HepG2 (cell line): ENCODE measurements around the gene MRPL38. TPM values are rescaled to one million over a fixed set of nuclear protein-coding genes. Genes with fewer than 3 reads are reported as not detected.

Experiments
- ATAC-seq: fragments of 200-7000 bp; cut with Tn5 transposase; 3 replicates; pipeline ENCODE4 v1.9.1; 2020; ENCODE audit warnings: mild to moderate bottlenecking, moderate library complexity
- BruUV-seq: library from RNA; stranded (reverse); fragments of 400-500 nt; replicated peaks from 2 replicates; lab custom pipeline; 2021; lab: Mats Ljungman, UMichigan
- CTCF ChIA-PET: fragments of 300-600 bp; formaldehyde crosslinking; extraction: SDS; loops from one replicate; lab custom pipeline; 2021; ENCODE audit warnings: low total read pairs, inconsistent platforms, low intra/inter-chr PET ratio; lab: Yijun Ruan, JAX
- POLR2A ChIA-PET: fragments of 350-600 bp; sonication (Branson Sonifier 250); formaldehyde crosslinking; loops from one replicate; lab custom pipeline; 2020; ENCODE audit warnings: antibody characterized with exemption, inconsistent platforms; lab: Yijun Ruan, JAX
- DNase-seq: peaks from one replicate; pipeline ENCODE4 v3.0.0-alpha.2; 2015; ENCODE audit warnings: low spot score
- FAIRE-seq: peaks from 3 replicates; lab custom pipeline; 2011; peaks lifted over from hg19 to GRCh38; lab: Jason Lieb, UNC
- H2AFZ ChIP-seq: one replicate; pipeline ENCODE4 v1.6.1; 2011; ENCODE audit warnings: low read length, inconsistent platforms
- H3K27ac ChIP-seq: fragments of 300-600 bp; 3 replicates; pipeline ENCODE4 v1.8.0; 2011; ENCODE audit warnings: mixed run types, mild to moderate bottlenecking, mixed read lengths, low read length, inconsistent platforms; ENCODE audit not compliant: insufficient read depth; ENCODE audit errors: extremely low read length
- H3K27me3 ChIP-seq, 2 experiments: fragments of 200-600 bp in 1 of 2; 2 replicates in 1 of 2; 3 replicates in 1 of 2; pipeline versions ENCODE4 v1.6.0 to v1.8.0; 2011; ENCODE audit warnings: low read length in 2 of 2, mild to moderate bottlenecking in 2 of 2, moderate library complexity in 2 of 2, inconsistent platforms in 1 of 2; ENCODE audit not compliant: insufficient read depth in 2 of 2, control insufficient read depth in 1 of 2
- H3K36me3 ChIP-seq, 2 experiments: fragments of 200-600 bp in 1 of 2; replicated peaks in 1 of 2; 2 replicates in 1 of 2; 3 replicates in 1 of 2; pipeline versions ENCODE4 v1.5.1 to v1.8.0; 2011; ENCODE audit warnings: low read length in 2 of 2, inconsistent platforms in 1 of 2; ENCODE audit not compliant: insufficient read depth in 2 of 2, control insufficient read depth in 1 of 2
- H3K4me1 ChIP-seq: 2 replicates; pipeline ENCODE4 v1.5.1; 2012; ENCODE audit warnings: low read length, inconsistent platforms; ENCODE audit not compliant: insufficient read depth
- H3K4me2 ChIP-seq: 2 replicates; pipeline ENCODE4 v1.6.0; 2011; ENCODE audit warnings: low read depth, low read length, inconsistent platforms
- H3K4me3 ChIP-seq, 3 experiments: fragments of 200-600 bp in 1 of 3; sonication (generic), shearing (Covaris generic) in 1 of 3; replicated peaks in 1 of 3; 2 replicates each; pipeline ENCODE4 v1.5.1; 2011 to 2016; ENCODE audit warnings: low read length in 3 of 3, inconsistent platforms in 2 of 3, low read depth in 2 of 3, mild to moderate bottlenecking in 2 of 3, control low read depth in 1 of 3, mixed read lengths in 1 of 3; ENCODE audit not compliant: insufficient read depth in 1 of 3
- H3K79me2 ChIP-seq: one replicate; pipeline ENCODE4 v1.6.1; 2011; ENCODE audit warnings: low read length, inconsistent platforms; ENCODE audit not compliant: insufficient read depth
- H3K9ac ChIP-seq: 2 replicates; pipeline ENCODE4 v1.6.0; 2011; ENCODE audit warnings: mild to moderate bottlenecking, low read depth, low read length, inconsistent platforms; ENCODE audit not compliant: insufficient read depth
- H3K9me3 ChIP-seq: 2 replicates; pipeline ENCODE4 v1.5.1; 2012; ENCODE audit warnings: mild to moderate bottlenecking, low read length
- H4K20me1 ChIP-seq: 2 replicates; pipeline ENCODE4 v1.6.0; 2011; ENCODE audit warnings: inconsistent platforms, mild to moderate bottlenecking, low read length, moderate library complexity; ENCODE audit not compliant: insufficient read depth
- AGO1 ChIP-seq: fragments of 200-400 bp; formaldehyde crosslinking; IDR thresholded peaks from 2 replicates; pipeline ENCODE4 v1.6.1; 2017; ENCODE audit warnings: mild to moderate bottlenecking, low read depth, low read length, moderate library complexity; ENCODE audit not compliant: poor library complexity, severe bottlenecking
- AGO2 ChIP-seq: fragments of 200-400 bp; formaldehyde crosslinking; optimal IDR thresholded peaks from 2 replicates; pipeline ENCODE3; 2017; ENCODE audit warnings: mild to moderate bottlenecking, low read depth, low read length, moderate library complexity
- AHR ChIP-seq: IDR thresholded peaks from 2 replicates; pipeline ENCODE4 v1.6.1; 2018; ENCODE audit warnings: missing genetic modification reagents, missing compliant biosample characterization
- ARNT2 ChIP-seq: sonication (generic); formaldehyde crosslinking; IDR thresholded peaks from 2 replicates; pipeline ENCODE4 v1.8.0; 2022; ENCODE audit warnings: mild to moderate bottlenecking, low read depth, missing genetic modification reagents, moderate library complexity
- ATF7-NPFF ChIP-seq: sonication (generic); formaldehyde crosslinking; IDR thresholded peaks from 2 replicates; pipeline ENCODE4 v1.8.1; 2023; ENCODE audit warnings: mild to moderate bottlenecking, low read depth, missing genetic modification reagents, moderate library complexity
- CC2D1A ChIP-seq: sonication (generic); formaldehyde crosslinking; IDR thresholded peaks from 2 replicates; pipeline ENCODE4 v1.8.1; 2023; ENCODE audit warnings: mild to moderate bottlenecking, missing genetic modification reagents
- GPN1 ChIP-seq: sonication (generic); formaldehyde crosslinking; IDR thresholded peaks from 2 replicates; pipeline ENCODE4 v1.5.1; 2020; ENCODE audit warnings: missing genetic modification reagents, borderline replicate concordance
- HBP1 ChIP-seq: IDR thresholded peaks from 2 replicates; pipeline ENCODE4 v1.6.1; 2016; ENCODE audit warnings: low read depth, control low read depth
- HES4 ChIP-seq: sonication (generic); formaldehyde crosslinking; IDR thresholded peaks from 2 replicates; pipeline ENCODE4 v1.9.0; 2021; ENCODE audit warnings: mild to moderate bottlenecking, missing genetic modification reagents, borderline replicate concordance
- HHEX ChIP-seq: IDR thresholded peaks from 2 replicates; pipeline ENCODE4 v1.6.1; 2016; ENCODE audit warnings: control low read depth
- HNRNPL ChIP-seq: fragments of 200-400 bp; formaldehyde crosslinking; IDR thresholded peaks from 2 replicates; pipeline ENCODE4 v1.6.1; 2017; ENCODE audit warnings: mild to moderate bottlenecking, low read depth, low read length
- HOXD1 ChIP-seq: sonication (generic); formaldehyde crosslinking; IDR thresholded peaks from 2 replicates; pipeline ENCODE4 v1.5.0; 2020; ENCODE audit warnings: missing genetic modification reagents
- NFRKB ChIP-seq: fragments of 450-650 bp; IDR thresholded peaks from 2 replicates; pipeline ENCODE4 v1.6.1; 2017
- NPAS2 ChIP-seq: sonication (generic); formaldehyde crosslinking; IDR thresholded peaks from 2 replicates; pipeline ENCODE4 v1.8.0; 2022; ENCODE audit warnings: mild to moderate bottlenecking, missing genetic modification reagents, borderline replicate concordance
- PAWR ChIP-seq: sonication (generic); formaldehyde crosslinking; IDR thresholded peaks from 2 replicates; pipeline ENCODE4 v1.4.0; 2020; ENCODE audit warnings: missing genetic modification reagents, mild to moderate bottlenecking, borderline replicate concordance
- PHF5A ChIP-seq: IDR thresholded peaks from one replicate; pipeline ENCODE4 v1.6.1; 2018; ENCODE audit warnings: low read depth, missing genetic modification reagents; ENCODE audit not compliant: unreplicated experiment
- RBFOX2 ChIP-seq: fragments of 200-400 bp; formaldehyde crosslinking; IDR thresholded peaks from 2 replicates; pipeline ENCODE4 v1.6.1; 2017; ENCODE audit warnings: low read depth, mild to moderate bottlenecking, low read length
- SCMH1 ChIP-seq: sonication (generic); formaldehyde crosslinking; IDR thresholded peaks from 2 replicates; pipeline ENCODE4 v1.9.0; 2021; ENCODE audit warnings: missing genetic modification reagents, mild to moderate bottlenecking, borderline replicate concordance
- STAT5B ChIP-seq: sonication (generic); formaldehyde crosslinking; IDR thresholded peaks from 2 replicates; pipeline ENCODE4 v1.4.0; 2020; ENCODE audit warnings: missing genetic modification reagents
- ZNF367 ChIP-seq: sonication (generic); formaldehyde crosslinking; IDR thresholded peaks from 2 replicates; pipeline ENCODE4 v1.4.0; 2020; ENCODE audit warnings: missing genetic modification reagents, borderline replicate concordance
- ZNF557 ChIP-seq: sonication (generic); formaldehyde crosslinking; IDR thresholded peaks from 2 replicates; pipeline ENCODE4 v1.4.0; 2020; ENCODE audit warnings: missing genetic modification reagents
- ZNF672 ChIP-seq: sonication (generic); formaldehyde crosslinking; IDR thresholded peaks from 2 replicates; pipeline ENCODE4 v1.8.1; 2022; ENCODE audit warnings: missing genetic modification reagents
- ZNF75D ChIP-seq: sonication (generic); formaldehyde crosslinking; IDR thresholded peaks from 2 replicates; pipeline ENCODE4 v1.8.1; 2023; ENCODE audit warnings: missing genetic modification reagents, mild to moderate bottlenecking, borderline replicate concordance
- ZSCAN12 ChIP-seq: sonication (generic); formaldehyde crosslinking; IDR thresholded peaks from 2 replicates; pipeline ENCODE4 v1.9.0; 2021; ENCODE audit warnings: mild to moderate bottlenecking, missing genetic modification reagents
- ZSCAN20 ChIP-seq: sonication (generic); formaldehyde crosslinking; IDR thresholded peaks from 2 replicates; pipeline ENCODE4 v1.4.0; 2020; ENCODE audit warnings: missing genetic modification reagents, mild to moderate bottlenecking, borderline replicate concordance
- WGBS: methylation state at CpG from one replicate; pipeline ENCODE4 v1.1.6; 2017; ENCODE audit warnings: low lambda C conversion rate; 5-methylcytosine and 5-hydroxymethylcytosine counted together
- in situ Hi-C: cut with HindIII; loops from 2 replicates; pipeline ENCODE4 v1.10.0; 2017; ENCODE audit warnings: low pct_unique_long_range_greater_than_20kb; ENCODE audit not compliant: extremely low pct_ligation_motif_present
- intact Hi-C: fragments of 100-400 bp; cut with micrococcal nuclease; formaldehyde crosslinking; loops from one replicate; pipeline ENCODE4 v1.10.0; 2022; ENCODE audit not compliant: unreplicated experiment
- polyA plus RNA-seq, 8 experiments: library from polyadenylated mRNA; depleted of rRNA in 3 of 8; stranded (reverse) in 7 of 8; unstranded in 1 of 8; fragments of >200 nt; fragmentation: Illumina TruSeq in 4 of 8; extraction: Trizol in 4 of 8; gene quantifications; 2 replicates each; pipeline versions ENCODE4 v1.2.1 to v1.2.3, GENCODE V29; 2011 to 2016; ENCODE audit warnings: low read depth in 4 of 8, missing spikeins in 1 of 8, mixed read lengths in 1 of 8; ENCODE audit not compliant: insufficient read depth in 1 of 8
- total RNA-seq, 5 experiments: library from RNA; depleted of rRNA; stranded (reverse); fragments of >200 nt; fragmentation: Illumina TruSeq; extraction: Trizol; gene quantifications; 2 replicates each; pipeline ENCODE4 v1.2.3, GENCODE V29; 2016; ENCODE audit warnings: low read depth in 1 of 5
- TF ChIP-seq, protein P1 (sequence below): sonication (generic); formaldehyde crosslinking; IDR thresholded peaks from 2 replicates; pipeline ENCODE4 v1.8.0; 2022; ENCODE audit warnings: mild to moderate bottlenecking, missing genetic modification reagents, moderate library complexity

MRPL38 gene
- total and polyA plus RNA-seq, 2 of the 13 experiments (the other 11 are each of a cell fraction or from before 2014, with no cell fraction given) = 83.7 to 125 TPM

- Histone ChIP-seq H3K4me1 (peaks cover 63% of the 10 kb centered on the region), H2AFZ (no peak overlapping the region), H3K4me2 (peak overlapping the region; percentile 98), H3K4me3 (peak overlapping the region; percentile 71 to 84 (median 84); a peak in 5 of 6 replicates), H3K36me3 (peaks cover 3 to 18% of the 10 kb centered on the region in 2 experiments; a peak in 4 of 5 replicates), H3K9ac (peak overlapping the region; percentile 97), H3K79me2 (peaks cover 22% of the 10 kb centered on the region), H3K9me3 (no peaks in the 10 kb centered on the region), H4K20me1 (no peaks in the 10 kb centered on the region; the same call in 1 of the 2 replicates), H3K27me3 (no peaks in the 10 kb centered on the region), H3K27ac (peak overlapping the region; percentile 99)
- ChIA-PET POLR2A (interaction anchor here (0.6 to 13.8 kb wide), 29 partner anchors 9 to 687 kb away, joined by 3 to 454 read pairs (median 7); partner anchors contain the start of genes ACOX1, CDK3, FBF1 and GALK1), CTCF (interaction anchor here (1.1 to 1.7 kb wide), 4 partner anchors 16 to 28 kb away, joined by 3 to 5 read pairs (median 4); partner anchors contain the start of gene TRIM65)
- in situ Hi-C loops = no loop called here
- intact Hi-C loops = loop anchor here (1.0 to 2.0 kb wide), 2 partner anchors 15 to 21 kb away; partner anchors contain the start of gene WBP2
- BruUV-seq = no TSS peak
- ATAC-seq = no peak
- 100% methylated on average over 3 of the region's 5 CpGs for WGBS
- DNase-seq = no peak
- FAIRE-seq = no peak
- TF ChIP-seq ZNF672 (CRISPR knock-in tag) = 0 out of 2 replicates have a peak, but pooled peaks have one; percentile 6
- TF ChIP-seq AHR = peak; percentile 53; the same call in 1 of the 2 replicates
- peak; percentile 76; the same call in 1 of the 2 replicates for TF ChIP-seq STAT5B (CRISPR knock-in tag)
- peak; percentile 89 for TF ChIP-seq AGO1
- 0 out of 2 replicates have a peak, but pooled peaks have one; percentile 16 for TF ChIP-seq PAWR (CRISPR knock-in tag)
- 0 out of 2 replicates have a peak, but pooled peaks have one; percentile 18 for TF ChIP-seq HES4
- peak; percentile 96 for TF ChIP-seq AGO2
- TF ChIP-seq ZNF367 (CRISPR knock-in tag) = 0 out of 2 replicates have a peak, but pooled peaks have one; percentile 62
- peak; percentile 44; the same call in 1 of the 2 replicates for TF ChIP-seq GPN1 (CRISPR knock-in tag)
- TF ChIP-seq SCMH1 (CRISPR knock-in tag) = no peak
- 0 out of 2 replicates have a peak, but pooled peaks have one; percentile 8 for TF ChIP-seq ATF7-NPFF (CRISPR knock-in tag)
- TF ChIP-seq ZSCAN20 (CRISPR knock-in tag) = no peak; the same call in 1 of the 2 replicates
- no peak for TF ChIP-seq HBP1 (CRISPR knock-in tag)
- TF ChIP-seq HOXD1 (CRISPR knock-in tag) = peak; percentile 76; the same call in 1 of the 2 replicates
- no peak for TF ChIP-seq ZNF75D
- TF ChIP-seq ZSCAN12 (CRISPR knock-in tag) = no peak
- TF ChIP-seq ZNF557 (CRISPR knock-in tag) = peak; percentile 46; the same call in 1 of the 2 replicates
- TF ChIP-seq, protein P1, sequence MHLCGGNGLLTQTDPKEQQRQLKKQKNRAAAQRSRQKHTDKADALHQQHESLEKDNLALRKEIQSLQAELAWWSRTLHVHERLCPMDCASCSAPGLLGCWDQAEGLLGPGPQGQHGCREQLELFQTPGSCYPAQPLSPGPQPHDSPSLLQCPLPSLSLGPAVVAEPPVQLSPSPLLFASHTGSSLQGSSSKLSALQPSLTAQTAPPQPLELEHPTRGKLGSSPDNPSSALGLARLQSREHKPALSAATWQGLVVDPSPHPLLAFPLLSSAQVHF = 0 out of 2 replicates have a peak, but pooled peaks have one; percentile 28
- TF ChIP-seq NPAS2 (CRISPR knock-in tag) = no peak
- TF ChIP-seq HNRNPL = peak; percentile 96
- TF ChIP-seq NFRKB = no peak
- no peak for TF ChIP-seq PHF5A (CRISPR knock-in tag)
- no peak for TF ChIP-seq HHEX (CRISPR knock-in tag)
- TF ChIP-seq RBFOX2 = peak; percentile 81
- TF ChIP-seq CC2D1A (CRISPR knock-in tag) = no peak
- TF ChIP-seq ARNT2 (CRISPR knock-in tag) = peak; percentile 12; the same call in 1 of the 2 replicates
Measured at GRCh38 chr17:75875940-75876189, 28.8 kb downstream of the MRPL38 start.
